GM12872 (cell line): ENCODE measurements around the gene ZC3H4.
A peak's percentile ranks its signal among the peaks of the same experiment; 100 is the strongest.

Experiments
- TF ChIP-seq, protein P1 (sequence below): IDR thresholded peaks from 3 replicates; pipeline ENCODE4 v1.5.1; 2011; ENCODE audit warnings: low read depth, mild to moderate bottlenecking, low read length, moderate library complexity; ENCODE audit not compliant: insufficient read depth

The ZC3H4 gene

GRCh38 chr19:47130589-47131227 is 17.1 kb upstream of the ZC3H4 start, which contains the start of gene SAE1:
TSS of gene SAE1 (plus strand) at chr19:47130835. CDS start at chr19:47130931, 96 bp downstream.
- TF ChIP-seq, protein P1, sequence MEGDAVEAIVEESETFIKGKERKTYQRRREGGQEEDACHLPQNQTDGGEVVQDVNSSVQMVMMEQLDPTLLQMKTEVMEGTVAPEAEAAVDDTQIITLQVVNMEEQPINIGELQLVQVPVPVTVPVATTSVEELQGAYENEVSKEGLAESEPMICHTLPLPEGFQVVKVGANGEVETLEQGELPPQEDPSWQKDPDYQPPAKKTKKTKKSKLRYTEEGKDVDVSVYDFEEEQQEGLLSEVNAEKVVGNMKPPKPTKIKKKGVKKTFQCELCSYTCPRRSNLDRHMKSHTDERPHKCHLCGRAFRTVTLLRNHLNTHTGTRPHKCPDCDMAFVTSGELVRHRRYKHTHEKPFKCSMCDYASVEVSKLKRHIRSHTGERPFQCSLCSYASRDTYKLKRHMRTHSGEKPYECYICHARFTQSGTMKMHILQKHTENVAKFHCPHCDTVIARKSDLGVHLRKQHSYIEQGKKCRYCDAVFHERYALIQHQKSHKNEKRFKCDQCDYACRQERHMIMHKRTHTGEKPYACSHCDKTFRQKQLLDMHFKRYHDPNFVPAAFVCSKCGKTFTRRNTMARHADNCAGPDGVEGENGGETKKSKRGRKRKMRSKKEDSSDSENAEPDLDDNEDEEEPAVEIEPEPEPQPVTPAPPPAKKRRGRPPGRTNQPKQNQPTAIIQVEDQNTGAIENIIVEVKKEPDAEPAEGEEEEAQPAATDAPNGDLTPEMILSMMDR: peak; percentile 50

DNA sequence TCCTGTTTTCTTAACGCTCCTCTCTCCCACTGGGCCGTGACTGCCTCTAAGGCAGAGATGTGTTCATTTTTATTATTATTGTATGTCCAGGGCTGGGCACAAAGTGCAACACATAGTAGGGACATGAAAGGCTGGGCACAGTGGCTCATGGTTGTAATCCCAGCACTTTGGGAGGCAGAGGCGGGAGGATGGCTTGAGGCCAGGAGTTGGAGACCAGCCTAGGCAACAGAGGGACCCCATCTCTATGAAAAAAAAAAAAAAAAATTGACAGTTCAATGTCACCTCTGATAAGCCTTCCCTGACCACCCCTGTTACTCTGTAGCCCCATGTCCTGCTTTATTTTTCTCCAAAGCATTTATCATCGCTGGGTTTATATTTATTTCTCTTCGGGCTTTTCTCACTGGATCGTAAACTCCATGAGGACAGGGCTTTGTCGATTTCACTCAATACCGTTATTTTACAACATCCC is 16.6 kb upstream of the ZC3H4 start:
- TF ChIP-seq, protein P1: no peak

DNA sequence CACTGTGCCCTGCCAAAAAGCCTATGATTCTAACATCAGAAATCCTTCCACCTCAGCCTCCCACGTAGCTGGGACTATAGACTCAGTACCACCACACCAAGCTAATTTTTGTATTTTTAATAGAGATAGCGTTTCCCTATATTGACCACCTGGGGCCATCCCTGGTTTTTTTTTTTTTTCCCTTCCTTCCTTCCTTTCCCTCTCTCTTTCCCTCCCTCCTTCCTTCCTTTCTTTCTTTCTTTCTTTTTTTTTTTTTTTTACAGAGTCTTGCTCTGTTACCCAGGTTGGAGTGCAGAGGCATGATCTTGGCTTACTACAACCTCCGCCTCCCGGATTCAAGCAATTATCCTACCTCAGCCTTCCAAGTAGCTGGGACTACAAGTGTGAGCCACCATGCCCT is 16.0 kb upstream of the ZC3H4 start:
- TF ChIP-seq, protein P1: no peak

- TF ChIP-seq, protein P1: no peak
Measured at GRCh38 chr19:47125669-47125938, 12.0 kb upstream of the ZC3H4 start.

DNA sequence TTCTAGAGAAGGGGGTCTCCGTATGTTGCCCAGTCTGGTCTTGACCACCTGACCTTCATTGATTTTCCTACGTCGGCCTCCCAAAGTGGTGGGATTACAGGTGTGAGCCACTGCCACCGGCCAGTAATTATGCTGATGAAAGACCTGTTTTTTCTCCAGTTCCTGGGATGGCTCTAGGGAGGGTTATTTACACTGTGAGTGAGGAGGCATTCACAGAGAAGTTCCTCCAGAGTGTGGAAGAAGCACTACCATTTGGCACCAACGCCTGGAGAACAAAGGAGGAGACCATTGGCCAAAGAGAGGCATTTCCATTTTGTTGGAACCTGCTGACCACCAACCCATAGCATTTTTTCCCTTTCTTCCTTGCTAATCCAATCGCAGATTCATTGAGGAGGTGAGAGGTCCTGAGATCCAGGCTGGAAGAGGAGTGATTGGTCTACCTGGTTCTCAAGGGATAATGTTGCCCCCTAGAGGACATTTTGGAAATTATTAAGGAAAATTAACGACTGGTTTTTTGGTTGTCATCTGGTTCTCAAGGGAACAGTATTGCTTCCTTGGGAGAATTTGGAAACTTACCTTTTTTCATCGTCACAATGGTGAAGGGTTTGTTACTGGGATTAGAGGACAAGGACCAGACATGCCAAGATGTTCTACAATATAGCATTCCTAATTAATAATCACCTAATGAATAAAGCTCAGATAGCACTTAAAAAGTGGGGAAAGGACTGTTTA is 11.5 kb upstream of the ZC3H4 start:
- TF ChIP-seq, protein P1: peak; percentile 61

- TF ChIP-seq, protein P1: no peak
Measured at GRCh38 chr19:47123406-47123805, 9.8 kb upstream of the ZC3H4 start.

- TF ChIP-seq, protein P1: no peak
Measured at GRCh38 chr19:47122359-47123335, 9.1 kb upstream of the ZC3H4 start.
